ENCODE measurements around the gene PTPRD.

GRCh38 chr9:9002826-9003583 is 1609.8 kb downstream of the PTPRD start:
- TF ChIP-seq CTCF (conservative IDR thresholded peaks at IDR 0.05; ENCODE audit: low read depth, low read length) (no peak), EZH2 (IDR thresholded peaks at IDR 0.05; ENCODE audit: borderline replicate concordance, low read depth, low read length, poor library complexity, severe bottlenecking) (no peak)
